GM10266 (cell line): ENCODE results near the gene GATB.

Experiments used
- DNase-seq: peaks from one replicate; pipeline ENCODE4 v3.0.0; 2012; ENCODE audit errors: extremely low spot score
- TF ChIP-seq, protein P1 (sequence below): IDR thresholded peaks from 2 replicates; pipeline ENCODE4 v1.5.1; 2012; ENCODE audit warnings: mild to moderate bottlenecking, low read depth; ENCODE audit not compliant: control insufficient read depth, insufficient read depth; ENCODE audit errors: missing control alignments

The GATB gene

GRCh38 chr4:151721916-151722315 lies 38.9 kb downstream of the GATB start:
- TF ChIP-seq, protein P1, sequence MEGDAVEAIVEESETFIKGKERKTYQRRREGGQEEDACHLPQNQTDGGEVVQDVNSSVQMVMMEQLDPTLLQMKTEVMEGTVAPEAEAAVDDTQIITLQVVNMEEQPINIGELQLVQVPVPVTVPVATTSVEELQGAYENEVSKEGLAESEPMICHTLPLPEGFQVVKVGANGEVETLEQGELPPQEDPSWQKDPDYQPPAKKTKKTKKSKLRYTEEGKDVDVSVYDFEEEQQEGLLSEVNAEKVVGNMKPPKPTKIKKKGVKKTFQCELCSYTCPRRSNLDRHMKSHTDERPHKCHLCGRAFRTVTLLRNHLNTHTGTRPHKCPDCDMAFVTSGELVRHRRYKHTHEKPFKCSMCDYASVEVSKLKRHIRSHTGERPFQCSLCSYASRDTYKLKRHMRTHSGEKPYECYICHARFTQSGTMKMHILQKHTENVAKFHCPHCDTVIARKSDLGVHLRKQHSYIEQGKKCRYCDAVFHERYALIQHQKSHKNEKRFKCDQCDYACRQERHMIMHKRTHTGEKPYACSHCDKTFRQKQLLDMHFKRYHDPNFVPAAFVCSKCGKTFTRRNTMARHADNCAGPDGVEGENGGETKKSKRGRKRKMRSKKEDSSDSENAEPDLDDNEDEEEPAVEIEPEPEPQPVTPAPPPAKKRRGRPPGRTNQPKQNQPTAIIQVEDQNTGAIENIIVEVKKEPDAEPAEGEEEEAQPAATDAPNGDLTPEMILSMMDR: no peak
- no peak for DNase-seq

GRCh38 chr4:151721466-151721865 lies 39.3 kb downstream of the GATB start:
- DNase-seq: no peak
- TF ChIP-seq, protein P1: no peak

DNA sequence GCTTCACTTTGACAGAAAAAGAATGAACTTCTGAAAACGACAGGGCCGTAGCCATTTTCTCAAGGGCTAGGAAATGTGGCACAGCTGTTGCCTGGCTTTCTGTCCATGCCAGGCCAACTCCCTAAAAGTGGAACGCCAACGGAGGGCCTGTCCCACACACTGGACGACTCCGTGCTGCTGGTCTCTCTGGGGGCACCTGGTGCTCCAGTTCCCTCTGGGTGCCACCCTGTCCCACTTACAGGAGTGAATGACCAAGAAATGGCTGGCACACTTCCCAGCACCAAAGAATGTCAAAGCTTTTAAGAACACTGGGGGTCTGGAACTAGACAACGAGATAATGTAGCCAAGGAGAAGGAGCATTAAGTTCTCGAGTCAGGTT lies 40.9 kb downstream of the GATB start:
- TF ChIP-seq, protein P1: no peak

DNA sequence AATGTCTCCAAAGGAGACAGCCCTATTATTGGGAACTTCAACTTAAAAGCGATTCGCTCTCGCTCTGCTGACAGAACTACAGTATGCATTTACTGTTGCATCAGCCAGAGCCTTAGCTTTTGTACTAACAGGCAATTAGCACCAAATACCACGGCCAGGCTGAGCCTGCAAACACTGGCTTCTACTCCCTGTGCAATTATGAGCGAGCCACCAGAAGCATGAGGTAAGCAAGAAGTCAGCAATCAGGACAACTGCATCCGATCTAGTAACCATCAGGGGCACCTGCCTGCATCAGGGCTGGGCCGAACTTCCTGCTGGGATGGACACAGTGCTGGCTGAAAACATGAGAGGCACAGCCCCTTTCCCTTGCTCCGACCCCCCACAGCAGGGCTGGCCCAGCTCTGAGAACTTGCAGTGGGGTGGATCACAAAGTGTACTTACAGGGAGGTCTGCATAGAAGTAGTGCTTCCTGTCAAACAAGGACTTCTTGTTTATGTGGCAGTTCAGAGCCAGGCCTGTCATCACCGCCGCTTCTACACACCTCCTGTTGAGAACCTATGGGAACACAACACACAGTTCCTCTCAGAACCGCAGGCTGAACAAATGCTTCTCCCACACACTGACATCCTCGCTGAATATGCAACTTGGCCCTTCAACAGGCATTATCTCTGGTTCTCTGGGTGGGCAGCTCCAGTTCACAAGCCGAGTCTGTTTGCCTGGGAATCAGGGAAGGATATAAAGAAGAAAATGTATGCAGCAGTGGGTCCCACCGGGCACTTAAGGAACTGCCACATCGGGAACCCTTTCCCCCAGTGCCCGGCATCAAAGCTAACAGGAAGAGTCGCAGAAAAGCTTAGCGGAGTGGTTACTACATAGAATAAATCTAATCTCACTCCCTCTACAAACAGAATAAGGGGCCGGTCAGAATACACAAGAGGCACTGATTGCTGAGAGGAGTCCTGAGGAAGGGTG lies 41.5 kb downstream of the GATB start:
- TF ChIP-seq, protein P1: no peak
- no peak for DNase-seq

More for the DNA sequence above, 40.9 kb downstream of the GATB start:
- DNase-seq: no peak

DNA sequence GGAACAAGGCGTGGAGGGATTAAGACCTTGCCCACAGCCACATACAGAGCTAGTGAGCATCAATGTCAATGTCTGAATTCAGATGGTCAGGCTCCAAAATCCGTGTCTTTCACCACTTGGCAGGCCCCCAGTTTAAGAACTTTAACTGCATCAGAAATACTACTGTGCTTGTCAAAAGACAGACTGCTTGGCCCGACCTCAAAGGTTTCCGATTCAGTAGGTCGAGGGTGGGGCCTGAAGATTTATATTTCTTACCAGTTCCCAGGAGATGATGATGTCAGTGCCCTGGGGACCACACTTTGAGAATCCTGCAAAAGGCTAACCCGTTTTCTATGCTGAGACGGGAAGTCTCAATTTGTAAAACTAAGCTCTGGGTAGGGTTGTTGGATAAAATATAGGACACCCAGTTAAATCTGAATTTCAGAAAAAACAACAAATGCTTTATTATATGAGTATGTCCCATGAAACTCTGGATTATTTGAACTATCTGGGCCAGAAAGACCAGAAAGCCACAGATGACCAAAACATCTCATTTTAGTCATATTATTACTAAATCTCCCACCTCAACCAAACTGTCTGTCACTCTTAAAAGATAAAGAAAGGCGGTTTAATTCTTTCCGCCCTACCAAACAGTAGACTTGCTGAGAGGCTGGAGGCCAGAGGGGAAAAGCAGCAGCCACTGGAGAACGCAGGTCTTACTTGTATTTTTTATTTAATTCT lies 42.7 kb downstream of the GATB start:
- TF ChIP-seq, protein P1: no peak
- no peak for DNase-seq

- DNase-seq: no peak
- TF ChIP-seq, protein P1: no peak
These were observed 43.5 kb downstream of the GATB start for GRCh38 chr4:151717314-151717713.
